ENCODE data around the gene PCSK4.
"Not testable (repeated sequence)": the region's sequence is repeated elsewhere in the genome, so short reads cannot be mapped to it uniquely, and the experiment has no call there.

GRCh38 chr19:1535699-1536098 is 45.5 kb upstream of the PCSK4 start:
- not testable (repeated sequence) for TF ChIP-seq CEBPB (IDR thresholded peaks at IDR 0.05); NPAS2 (CRISPR knock-in tag; IDR thresholded peaks at IDR 0.05; ENCODE audit: borderline replicate concordance); CTCF (IDR thresholded peaks at IDR 0.05); POLR2A (IDR thresholded peaks at IDR 0.05; ENCODE audit: low read length); RFX5 (IDR thresholded peaks at IDR 0.05); MAX (IDR thresholded peaks at IDR 0.05); SMC3 (IDR thresholded peaks at IDR 0.05); BHLHE40 (IDR thresholded peaks at IDR 0.05; ENCODE audit: low read depth, low read length); EP300 (IDR thresholded peaks at IDR 0.05); ELK1 (IDR thresholded peaks at IDR 0.05; ENCODE audit: low read depth, low read length); PBX3 (IDR thresholded peaks at IDR 0.05); REST (IDR thresholded peaks at IDR 0.05)

All from A549 (cell line).